Stimulated activated CD8-positive, alpha-beta memory T cell treated with anti-CD3 and anti-CD28 coated beads, Interleukin-4, amount 100 ng/mL, for 4 hours (primary cell): ENCODE data around the gene HMX1.

Experiments
- DNase-seq, 2 donors: peaks; one replicate each; pipeline ENCODE4 v3.0.0-alpha.2; 2020; ENCODE audit warnings: low read depth in 2 of 2, low spot score in 1 of 2

The HMX1 gene

DNA sequence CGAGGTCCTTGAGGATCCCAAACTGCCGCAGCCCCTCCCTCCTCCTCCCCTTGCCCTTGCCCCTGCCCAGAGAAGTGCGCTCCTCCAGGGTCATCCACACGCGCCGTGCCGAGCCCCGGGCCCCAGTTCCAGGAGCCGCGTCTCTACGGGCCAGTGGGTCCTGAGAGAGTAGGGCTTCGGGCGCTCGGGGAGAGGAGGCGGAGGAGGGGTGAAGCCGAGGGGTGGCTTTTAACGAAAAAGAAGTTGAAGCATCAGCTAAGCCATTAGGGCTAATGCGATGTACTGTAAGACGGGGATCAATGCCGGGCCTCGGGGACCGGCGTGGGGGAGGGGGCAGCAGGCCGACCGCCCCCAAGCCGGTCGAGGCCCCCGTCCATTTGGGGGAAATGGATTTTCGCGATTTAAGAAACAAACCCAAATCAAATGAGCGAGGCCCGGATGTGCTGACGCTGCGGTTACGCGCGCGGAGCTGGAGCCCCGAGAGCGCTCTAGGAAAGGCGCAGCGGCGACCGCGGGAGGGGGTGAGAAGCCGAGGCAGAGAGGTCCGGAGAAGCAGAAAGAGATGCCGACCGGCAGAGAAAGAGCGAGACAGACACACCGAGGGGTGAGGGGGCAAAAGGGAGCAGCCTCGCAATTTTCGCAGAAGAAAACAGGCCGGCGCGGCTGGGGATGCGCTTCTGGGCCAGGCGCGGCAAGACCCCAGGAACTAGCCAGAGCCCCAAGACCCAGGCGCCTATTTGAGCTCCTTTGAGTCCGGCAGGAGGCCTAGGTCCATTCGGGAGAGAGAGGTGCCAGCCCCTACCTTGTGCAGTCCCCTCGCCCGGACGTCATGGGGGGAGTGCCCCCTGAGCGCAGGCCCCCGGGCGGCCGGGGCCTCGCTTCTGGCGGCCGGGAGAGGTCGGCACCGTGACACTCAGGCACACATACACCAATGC, 13.6 kb downstream of the HMX1 start:
- no peak for DNase-seq

DNA sequence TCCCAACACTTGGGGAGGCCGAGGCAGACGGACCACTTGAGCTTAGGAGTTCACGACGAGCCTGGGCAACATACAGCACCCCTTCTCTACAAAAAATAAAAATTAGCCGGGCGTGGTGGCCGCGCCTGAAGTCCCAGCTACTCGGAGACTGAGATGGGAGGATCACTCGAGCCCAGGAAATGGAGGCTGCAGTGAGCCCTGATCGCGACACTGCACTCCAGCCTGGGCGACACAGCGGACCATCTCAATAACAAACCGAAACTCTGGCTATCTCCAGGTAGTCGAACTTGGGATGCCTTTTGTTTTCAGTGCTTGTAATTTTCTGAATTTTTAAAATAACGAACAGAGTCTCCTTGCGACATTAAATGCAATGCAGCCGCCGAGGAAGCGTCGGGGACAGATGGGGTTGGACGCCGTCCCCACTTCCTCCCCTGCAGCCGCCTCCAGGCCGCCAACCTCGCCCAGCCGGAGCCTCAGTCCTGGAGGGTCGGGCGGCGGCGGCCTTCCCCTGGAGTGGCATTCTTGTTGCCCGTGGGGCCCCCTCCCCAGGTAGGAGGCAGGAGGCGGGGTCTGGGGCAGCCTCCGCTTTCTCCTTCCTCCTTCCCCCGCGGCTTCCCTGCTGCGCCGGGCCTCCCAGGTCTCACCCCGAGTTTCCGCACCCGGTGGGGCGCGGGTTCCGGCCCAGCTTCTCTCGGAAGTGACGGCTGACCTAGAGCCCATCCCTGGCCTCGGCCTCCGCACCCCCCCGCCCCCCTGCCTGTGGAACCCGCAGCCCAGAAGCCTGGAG, 14.6 kb downstream of the HMX1 start:
- no peak for DNase-seq

DNA sequence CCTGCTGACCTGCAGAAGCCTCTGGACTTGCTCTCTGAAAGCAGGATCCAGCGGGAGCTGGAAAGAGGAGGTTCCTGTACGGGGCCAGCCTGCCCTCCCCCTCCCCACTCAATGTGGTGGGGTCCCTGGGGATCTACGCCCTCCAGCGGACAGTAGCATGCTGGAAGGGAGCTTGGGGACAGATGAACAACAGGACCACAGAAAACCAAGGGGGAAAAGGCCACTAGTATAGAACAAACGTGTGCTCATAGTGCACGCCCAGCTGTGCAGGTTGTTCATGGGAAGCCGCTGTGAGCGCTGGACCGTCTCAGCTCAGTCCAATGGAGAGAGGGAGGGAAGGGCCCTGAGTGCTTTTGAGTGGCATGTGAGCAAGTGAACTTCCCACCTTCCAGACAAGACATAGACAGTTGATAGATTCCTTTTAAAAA, 15.8 kb downstream of the HMX1 start:
- no peak for DNase-seq

DNA sequence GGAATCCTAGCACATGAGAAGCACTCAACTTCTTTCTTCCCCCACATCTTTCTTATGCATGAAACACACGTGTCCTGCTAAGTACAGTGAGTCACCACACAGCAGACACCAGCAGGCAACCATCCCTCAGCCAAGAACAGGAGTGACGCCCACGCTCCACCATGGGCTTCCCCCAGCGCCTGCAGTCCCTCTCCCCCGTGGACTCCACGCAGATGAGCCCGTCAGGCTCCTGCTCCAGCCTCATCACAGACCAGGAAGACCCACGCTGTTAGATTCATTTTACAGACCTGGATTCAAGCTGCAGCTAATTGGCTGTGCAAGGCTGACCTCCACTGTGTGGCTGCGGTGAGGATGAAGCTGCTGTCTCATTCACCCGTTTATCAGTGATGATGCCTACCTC, 16.7 kb downstream of the HMX1 start:
- DNase-seq, result no peak

DNA sequence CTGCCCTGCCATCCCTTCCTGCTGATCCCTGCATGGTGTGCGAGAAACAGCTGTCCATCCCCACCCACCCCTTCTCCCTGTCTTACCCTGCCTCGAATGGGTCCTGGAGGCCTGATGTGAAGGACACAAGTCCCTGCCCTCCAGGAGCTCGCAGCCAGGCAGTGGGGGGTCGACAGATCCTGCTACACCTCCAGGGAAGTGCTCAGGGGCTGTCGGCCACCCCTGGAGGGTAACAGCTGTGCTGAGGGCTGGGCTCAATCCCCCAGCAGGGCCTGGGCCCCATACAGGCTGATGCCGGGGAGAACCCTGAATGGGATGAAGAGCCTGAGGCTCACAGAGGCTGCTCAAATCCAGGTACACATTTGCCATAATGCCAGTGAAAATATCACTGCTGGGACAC, 17.6 kb downstream of the HMX1 start:
- DNase-seq, result no peak

DNA sequence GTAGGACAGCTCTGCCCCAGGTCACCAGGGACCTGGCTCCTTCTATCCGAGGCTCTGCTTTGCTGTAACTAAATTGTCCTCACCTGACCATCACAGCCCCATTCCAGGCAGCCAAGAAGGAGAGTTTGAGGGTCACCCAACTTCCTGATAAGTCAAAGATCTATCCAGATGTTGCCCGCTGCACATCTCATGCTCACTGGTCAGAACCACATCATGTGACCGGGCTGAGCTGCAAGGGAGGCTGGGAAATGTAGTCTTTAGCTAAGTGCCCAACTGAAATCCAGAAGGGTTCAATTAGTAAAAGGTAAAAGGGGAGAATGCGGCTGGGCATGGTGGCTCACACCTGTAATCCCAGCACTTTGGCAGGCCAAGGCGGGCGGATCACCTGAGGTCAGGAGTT, 18.4 kb downstream of the HMX1 start:
- DNase-seq, result no peak

DNA sequence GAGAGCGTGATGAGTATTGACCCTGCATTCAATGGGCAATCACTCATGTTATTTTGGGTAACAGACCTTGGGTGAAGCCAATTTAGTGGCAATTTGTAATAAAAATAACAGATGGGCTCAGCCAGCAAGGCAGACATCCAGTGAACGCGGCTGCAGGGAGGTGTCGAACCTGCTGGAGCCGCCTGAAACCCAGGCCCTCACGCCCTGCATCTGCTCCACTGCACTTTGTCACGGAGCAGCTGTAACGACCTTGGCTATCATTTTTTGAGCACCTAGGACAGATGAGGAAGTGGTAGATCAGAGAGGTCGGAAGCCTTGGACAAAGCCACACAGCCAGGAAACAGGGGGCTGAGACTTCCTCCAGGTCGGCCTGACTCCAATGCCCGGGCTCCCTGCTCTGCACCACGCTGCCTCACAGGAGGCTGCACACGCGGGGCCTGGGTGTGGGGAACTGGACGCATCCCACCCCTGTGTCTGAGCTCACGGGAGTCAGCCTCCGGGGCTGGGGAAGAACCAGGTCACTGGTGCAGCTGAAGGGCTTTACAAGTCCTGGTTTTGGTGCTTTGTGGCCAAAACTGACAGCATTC, 19.4 kb downstream of the HMX1 start:
- no peak for DNase-seq

DNA sequence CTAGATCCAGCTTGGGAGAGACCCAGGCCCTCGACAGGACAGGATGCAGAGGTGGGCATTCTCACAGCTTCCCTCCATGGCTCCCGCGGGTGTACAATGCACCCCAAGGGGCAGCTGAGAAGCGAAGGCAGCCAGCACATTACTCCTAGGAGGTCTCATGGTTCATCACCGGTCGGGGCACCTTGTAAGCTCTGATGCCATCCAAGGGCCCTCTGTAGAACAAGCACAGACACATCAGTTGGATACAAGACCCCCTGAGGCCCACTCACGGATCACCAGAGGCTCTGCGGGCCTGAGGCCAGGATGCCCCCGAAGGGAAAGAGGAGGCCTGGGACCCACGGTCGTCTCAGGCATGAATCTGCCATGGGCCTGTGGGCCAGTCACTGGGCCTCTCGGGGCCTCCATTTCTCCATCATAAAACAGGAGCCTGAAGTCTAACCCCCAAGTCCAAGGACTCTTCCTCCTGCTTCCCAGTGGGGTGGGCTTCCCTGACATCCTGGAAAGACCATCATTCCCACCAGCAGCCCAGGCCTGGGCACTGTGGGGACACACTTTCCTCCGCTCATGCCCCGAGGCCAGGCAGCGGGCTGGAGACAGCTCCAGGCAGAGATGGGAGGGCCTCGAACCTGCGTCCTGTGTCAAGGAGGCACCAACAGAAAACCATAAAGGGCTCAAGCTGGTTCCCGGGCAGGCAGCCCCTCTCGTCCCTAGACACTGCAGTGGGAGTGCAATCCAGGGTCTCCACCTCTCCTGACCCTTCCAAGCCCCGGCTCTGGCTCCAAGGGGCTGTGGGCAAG, 20.1 kb downstream of the HMX1 start:
- no peak for DNase-seq

DNA sequence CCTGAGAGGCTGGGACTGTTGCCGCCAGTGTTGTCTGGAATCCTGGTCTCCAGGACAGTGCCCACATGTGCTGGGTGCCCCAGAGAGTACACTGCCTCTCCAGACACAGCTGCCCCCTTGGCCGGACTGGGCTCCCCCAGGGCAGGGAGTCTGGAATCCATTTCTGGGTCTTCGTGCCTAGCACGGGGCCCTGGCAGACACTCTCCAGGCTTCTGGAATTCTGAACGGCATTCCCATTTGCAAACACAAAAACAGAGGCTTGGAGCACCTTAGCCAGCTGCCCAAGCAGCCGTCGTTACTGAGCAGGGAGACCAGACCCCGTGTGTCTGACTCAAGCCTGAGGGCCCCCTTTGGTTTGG, 20.8 kb downstream of the HMX1 start:
- DNase-seq, result no peak

DNA sequence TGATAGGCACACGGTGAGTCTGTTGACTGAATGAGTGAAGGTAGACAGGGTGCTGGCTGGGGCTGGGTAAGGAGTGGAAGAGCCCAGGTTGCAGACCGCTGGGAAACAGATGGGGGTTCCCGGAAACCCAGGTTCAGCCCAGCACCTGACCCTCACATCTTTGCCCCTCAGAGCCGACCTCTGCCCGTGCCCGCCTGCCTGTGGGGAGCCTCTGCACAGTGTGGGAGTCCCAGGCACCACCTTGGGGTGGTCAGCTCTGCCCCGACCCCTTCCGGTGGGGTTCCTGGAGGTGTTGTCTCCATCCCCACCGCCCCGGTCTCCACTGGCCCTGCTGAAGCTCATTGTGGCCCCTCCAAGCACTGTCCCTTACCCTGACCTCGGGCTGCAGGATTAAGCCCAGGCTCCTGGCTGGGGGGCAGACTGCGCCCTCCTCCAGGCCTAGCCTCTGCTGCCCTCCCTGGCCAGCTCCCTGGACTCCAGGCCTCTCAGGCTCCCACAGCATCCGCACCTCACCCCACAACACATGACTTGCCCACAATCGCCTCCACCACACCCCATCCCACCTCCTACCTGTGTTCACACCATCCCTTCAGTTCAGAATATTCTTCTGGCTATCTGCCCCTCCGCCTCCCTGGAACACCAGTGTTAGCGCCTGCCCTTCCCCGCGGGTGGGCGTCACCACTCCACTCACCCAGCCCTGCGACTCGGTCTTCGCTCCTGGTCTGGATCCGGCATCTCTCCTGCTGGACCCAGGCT, 21.4 kb downstream of the HMX1 start:
- DNase-seq, result no peak

DNA sequence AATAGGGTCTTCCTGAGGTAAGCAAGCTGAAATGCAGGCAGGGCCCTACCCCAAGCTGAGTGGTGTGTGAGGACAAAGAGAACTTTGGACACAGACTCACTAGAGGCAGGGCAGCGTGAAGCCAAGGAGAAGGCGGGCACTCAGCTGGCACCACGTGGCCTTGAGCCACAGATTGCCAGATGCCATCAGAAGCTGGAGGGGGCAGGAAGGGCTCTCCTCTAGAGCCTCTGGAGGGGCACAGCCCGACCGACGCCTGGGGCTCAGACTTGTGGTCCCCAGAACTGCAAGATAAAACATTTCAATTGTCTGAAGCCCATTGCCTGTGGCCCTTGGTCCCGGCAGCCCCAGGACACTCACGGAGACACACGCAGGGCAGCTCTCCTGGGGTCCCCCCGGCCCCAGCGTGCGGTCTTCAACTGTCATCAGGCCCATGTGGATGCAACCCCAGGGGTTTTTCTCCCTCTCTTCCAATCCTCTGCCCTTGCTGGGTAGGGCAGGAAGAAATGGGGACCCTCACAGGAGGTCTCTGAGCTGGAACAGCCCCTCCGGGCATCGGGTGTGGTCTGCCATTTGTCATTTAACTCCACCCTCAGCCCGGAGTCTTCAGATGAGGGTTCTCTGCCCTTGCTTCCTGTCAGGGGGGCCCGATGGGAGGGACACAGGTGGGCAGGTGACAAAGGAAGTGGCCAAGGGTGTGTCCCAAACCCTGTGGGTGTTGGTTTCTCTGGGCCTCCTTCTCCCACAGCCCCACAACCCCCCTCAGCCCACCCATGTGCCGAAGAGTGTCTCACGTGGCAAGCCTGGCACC, 22.2 kb downstream of the HMX1 start:
- DNase-seq, result no peak

DNA sequence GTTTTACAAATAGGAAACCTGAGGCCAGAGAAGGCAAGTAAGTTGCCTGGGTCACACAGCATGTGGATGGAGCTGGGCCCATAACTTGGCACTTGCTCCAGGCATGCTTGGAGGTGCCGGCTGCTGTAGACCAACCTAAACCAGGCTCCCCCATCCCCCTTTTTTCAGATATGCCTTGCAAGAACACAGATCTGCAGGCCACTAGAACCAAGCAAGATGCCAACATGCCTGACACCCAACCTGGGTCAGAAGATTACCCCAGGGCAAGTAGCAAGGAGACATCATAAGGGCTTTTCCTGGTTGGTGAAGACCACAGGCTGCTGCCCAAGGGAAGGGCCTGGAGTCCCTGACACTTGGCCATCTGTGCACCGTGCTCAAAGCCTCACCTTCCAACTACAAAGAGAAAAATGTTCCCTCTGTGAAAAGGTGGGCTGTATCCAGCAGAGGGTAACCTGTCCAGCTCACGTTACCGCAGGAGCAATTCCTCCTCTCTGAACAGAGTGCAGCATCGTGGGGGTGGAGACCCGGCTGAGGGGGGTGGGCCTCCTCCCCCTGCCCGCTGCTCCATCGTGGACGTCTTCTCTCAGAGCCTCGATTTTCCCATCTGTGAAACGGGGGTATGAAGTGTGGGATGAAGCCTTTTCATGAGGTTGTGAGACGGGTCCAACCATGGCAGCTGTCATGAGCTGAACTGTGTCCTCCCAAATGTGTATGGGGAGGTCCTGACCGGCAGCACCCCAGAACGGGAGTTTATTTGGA, 23.0 kb downstream of the HMX1 start:
- no peak for DNase-seq

DNA sequence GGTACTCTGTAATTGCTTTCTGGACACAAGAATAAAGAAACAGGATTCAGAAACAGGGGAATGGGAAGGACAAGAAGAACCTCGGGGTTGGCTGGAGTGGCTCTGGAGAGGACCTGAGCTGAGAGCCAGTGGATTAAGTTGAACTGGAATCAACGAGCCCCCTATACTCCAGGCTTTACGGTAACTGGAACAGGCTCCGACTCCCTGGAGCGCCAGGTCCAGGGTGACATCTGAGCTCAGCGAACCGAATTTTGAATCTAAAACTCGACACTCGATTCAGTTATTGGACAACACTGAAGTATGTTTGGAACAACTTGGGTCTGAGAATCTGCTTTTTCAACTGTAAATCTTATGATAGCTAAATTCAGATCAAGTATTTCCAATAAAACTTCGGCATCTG, 23.9 kb downstream of the HMX1 start:
- no peak for DNase-seq

DNA sequence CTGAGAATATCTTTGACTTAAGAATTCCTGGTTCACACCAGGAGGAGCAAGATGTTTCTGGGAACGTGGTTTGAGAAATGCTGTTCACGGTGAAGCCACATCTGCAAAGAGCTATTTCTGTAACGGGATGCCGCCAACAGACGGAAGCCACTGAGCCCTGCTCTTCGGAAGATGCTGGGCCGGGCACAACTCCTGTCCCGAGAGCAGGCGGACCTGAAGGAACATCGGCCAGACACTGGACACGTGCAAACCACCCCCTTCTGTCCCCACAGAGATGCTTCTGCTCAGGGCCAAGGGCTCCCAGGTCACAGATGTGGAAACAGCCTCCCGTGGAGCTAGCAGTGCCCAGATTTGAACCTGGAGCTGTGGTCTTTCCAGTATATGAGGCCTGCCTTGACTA, 24.3 kb downstream of the HMX1 start:
- no peak for DNase-seq

DNA sequence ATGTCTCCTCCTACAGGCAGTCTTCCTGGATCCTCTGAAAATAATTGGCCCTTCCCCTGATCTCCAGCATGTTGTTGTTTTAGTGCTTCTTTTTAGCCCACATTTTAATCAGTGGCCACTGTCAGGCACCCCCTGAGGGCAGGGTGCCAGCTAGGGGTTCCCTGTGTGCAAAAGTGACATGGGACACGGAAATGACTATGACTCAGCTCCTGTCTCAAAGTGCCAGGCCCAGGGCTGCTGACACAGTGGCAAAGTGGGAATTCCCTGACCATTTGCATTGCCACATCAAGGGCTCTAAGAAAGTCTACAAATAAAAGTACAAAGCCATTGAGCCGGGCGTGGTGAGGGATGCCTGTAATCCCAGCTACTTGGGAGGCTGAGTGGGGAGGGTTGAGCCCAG, 24.8 kb downstream of the HMX1 start:
- no peak for DNase-seq

DNA sequence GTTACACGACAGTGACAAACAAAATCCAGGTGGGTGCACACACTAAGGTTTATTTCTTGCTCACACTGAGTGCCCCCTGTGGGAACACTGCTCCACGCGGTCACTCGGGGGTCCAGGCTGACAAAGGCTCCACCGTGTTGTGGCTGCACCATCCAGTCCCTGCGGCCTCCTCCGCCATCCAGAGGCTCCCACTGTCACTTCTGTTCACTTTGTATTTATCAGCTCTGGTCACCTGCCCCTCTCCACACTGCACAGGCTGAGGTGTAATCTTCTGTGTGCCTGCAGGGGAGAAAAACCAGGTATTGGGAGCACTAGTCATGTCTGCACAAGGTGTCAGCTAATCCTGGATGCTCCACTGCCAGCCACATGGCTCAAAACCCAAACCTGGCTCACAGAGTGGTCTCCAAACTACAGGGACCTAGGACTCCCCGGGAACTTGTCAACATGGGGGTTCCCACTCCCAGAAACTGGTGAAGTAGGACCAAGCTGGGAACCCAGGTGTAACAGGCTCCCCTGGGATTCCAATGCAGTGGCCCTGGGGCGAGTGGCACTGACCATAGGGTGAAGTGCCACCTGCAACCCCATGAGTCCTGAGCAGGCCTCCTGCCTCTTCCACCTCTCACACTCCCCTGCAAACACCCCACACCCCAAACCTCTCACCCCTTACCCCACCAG, 25.5 kb downstream of the HMX1 start:
- DNase-seq, result no peak

DNA sequence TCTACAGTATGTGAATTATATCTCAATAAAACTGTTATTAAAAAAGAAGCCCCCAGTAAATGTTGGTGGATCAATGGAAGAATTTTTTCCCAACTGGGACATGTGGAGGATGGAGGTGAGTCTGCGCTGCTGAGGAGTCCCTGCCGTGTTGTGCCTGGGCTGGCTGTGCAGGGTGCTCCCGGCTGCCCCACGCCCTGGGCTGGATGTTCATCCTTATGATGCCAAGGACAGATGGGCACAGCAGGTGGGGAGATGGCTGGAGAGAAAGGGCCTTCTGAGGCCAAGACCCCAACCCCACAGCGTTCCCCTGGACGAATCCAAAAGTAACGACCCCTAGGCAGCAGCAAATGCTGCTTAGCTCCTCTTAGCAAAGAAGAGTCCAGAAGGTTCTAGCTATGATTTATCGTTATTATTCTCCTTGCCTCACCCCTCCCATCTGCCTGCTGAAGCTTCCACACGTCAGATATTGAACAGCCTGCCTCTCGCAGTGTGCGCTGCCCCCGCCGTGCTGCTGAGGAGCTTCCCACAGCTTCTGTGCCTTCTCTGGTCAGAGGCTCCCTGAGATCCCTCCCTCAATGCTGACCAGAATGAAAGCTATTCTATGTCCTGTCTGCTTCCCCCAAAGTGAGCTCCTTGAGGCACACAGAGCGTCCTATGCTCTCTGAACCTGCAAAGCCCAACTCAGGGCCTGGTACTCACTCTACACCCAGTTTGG, 26.5 kb downstream of the HMX1 start:
- DNase-seq, result no peak

DNA sequence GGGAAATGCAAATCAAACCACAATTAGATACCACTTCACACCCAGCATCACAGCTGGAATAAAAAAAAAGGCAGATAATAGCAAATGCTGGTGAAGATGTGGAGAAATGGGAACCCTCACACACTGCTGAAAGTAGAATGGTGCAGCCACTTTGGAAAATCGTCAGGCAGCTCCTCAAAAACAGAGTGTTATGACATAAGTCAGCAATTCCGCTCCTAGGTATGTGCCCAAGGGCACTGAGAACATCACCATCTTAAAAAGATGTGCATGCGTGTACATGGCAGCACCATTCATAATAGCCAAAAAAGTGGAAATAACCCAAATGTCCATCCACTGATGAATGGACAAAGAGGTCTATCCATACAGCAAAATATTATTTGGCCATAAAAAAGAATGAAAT, 28.0 kb downstream of the HMX1 start:
- no peak for DNase-seq
